Measurements from ENCODE around the gene TIGAR. TPM values are rescaled to one million over a fixed set of nuclear protein-coding genes. Genes with fewer than 3 reads are reported as not detected.
A peak's percentile ranks its signal among the peaks of the same experiment; 100 is the strongest.

TIGAR gene
- total RNA-seq, 2 experiments from 2014 or later = 11.0 to 14.4 TPM

GRCh38 chr12:4277205-4277543 is 43.8 kb upstream of the TIGAR start:
- peak overlapping the region; percentile 95 for H3K4me3 Mint-ChIP-seq
- H3K4me1 Mint-ChIP-seq = peaks cover 59% of the 10 kb centered on the region
- H3K27ac Mint-ChIP-seq = peak overlapping the region; percentile 63
- POLR2A ChIA-PET = interaction anchor here (0.6 to 1.8 kb wide), 7 partner anchors 16 to 391 kb away, joined by 3 to 12 read pairs (median 3); no protein-coding TSS in a partner anchor
- no peaks in the 10 kb centered on the region for H3K9me3 Mint-ChIP-seq
- DNase-seq = no peak
- CTCF ChIA-PET = interaction anchor here (0.6 to 6.2 kb wide), 77 partner anchors 9 to 978 kb away, joined by 3 to 80 read pairs (median 5); partner anchors contain the start of gene PARP11
- H3K36me3 Mint-ChIP-seq (ENCODE audit: low read depth) = peaks cover 63% of the 10 kb centered on the region
- H3K27me3 Mint-ChIP-seq = no peaks in the 10 kb centered on the region

- H3K4me1 Mint-ChIP-seq = peaks cover 64% of the 10 kb centered on the region
- CTCF ChIA-PET = interaction anchor here (0.5 to 6.2 kb wide), 32 partner anchors 10 to 413 kb away, joined by 3 to 80 read pairs (median 5); no protein-coding TSS in a partner anchor
- POLR2A ChIA-PET = interaction anchor here (0.7 to 1.4 kb wide), 4 partner anchors 15 to 239 kb away, joined by 3 to 4 read pairs (median 3); no protein-coding TSS in a partner anchor
- no peak for DNase-seq
- H3K27me3 Mint-ChIP-seq = no peaks in the 10 kb centered on the region
- H3K4me3 Mint-ChIP-seq = peak overlapping the region; percentile 20
- H3K27ac Mint-ChIP-seq = peak overlapping the region; percentile 10
- H3K9me3 Mint-ChIP-seq = no peaks in the 10 kb centered on the region
- H3K36me3 Mint-ChIP-seq (ENCODE audit: low read depth) = peaks cover 70% of the 10 kb centered on the region
These were observed 43.2 kb upstream of the TIGAR start for GRCh38 chr12:4277857-4278256.

GRCh38 chr12:4278329-4279197 is 42.5 kb upstream of the TIGAR start:
- Mint-ChIP-seq H3K27me3 (no peaks in the 10 kb centered on the region), H3K36me3 (ENCODE audit: low read depth) (peaks cover 75% of the 10 kb centered on the region), H3K4me3 (peak overlapping the region; percentile 20), H3K4me1 (peaks cover 69% of the 10 kb centered on the region), H3K27ac (peak overlapping the region; percentile 43), H3K9me3 (no peaks in the 10 kb centered on the region)
- ChIA-PET POLR2A (interaction anchor here (0.7 to 1.2 kb wide), 2 partner anchors 14 to 171 kb away, joined by 3 read pairs; no protein-coding TSS in a partner anchor), CTCF (interaction anchor here (0.5 to 6.2 kb wide), 16 partner anchors 11 to 394 kb away, joined by 3 to 80 read pairs (median 12); no protein-coding TSS in a partner anchor)
- no peak for DNase-seq

GRCh38 chr12:4279198-4279690 is 41.8 kb upstream of the TIGAR start:
- no peaks in the 10 kb centered on the region for H3K27me3 Mint-ChIP-seq
- peaks cover 81% of the 10 kb centered on the region for H3K36me3 Mint-ChIP-seq (ENCODE audit: low read depth)
- CTCF ChIA-PET = interaction anchor here (1.3 to 6.2 kb wide), 7 partner anchors 10 to 395 kb away, joined by 3 to 80 read pairs (median 25); no protein-coding TSS in a partner anchor
- peak overlapping the region; percentile 20 for H3K4me3 Mint-ChIP-seq
- H3K27ac Mint-ChIP-seq = no peak overlapping the region
- peaks cover 74% of the 10 kb centered on the region for H3K4me1 Mint-ChIP-seq
- DNase-seq = no peak
- H3K9me3 Mint-ChIP-seq = no peaks in the 10 kb centered on the region
- POLR2A ChIA-PET = interaction anchor here (0.6 kb wide), 1 partner anchor 168 kb away, joined by 3 read pairs; no protein-coding TSS in a partner anchor

GRCh38 chr12:4280351-4281163 is 40.5 kb upstream of the TIGAR start:
- H3K36me3 Mint-ChIP-seq (ENCODE audit: low read depth) = peaks cover 81% of the 10 kb centered on the region
- no peak overlapping the region for H3K27ac Mint-ChIP-seq
- no peaks in the 10 kb centered on the region for H3K27me3 Mint-ChIP-seq
- H3K4me3 Mint-ChIP-seq = no peak overlapping the region
- ChIA-PET CTCF (interaction anchor here (0.7 to 5.6 kb wide), 4 partner anchors 9 to 276 kb away, joined by 3 to 47 read pairs (median 6); no protein-coding TSS in a partner anchor), POLR2A (no interaction called here)
- peaks cover 83% of the 10 kb centered on the region for H3K4me1 Mint-ChIP-seq
- no peak for DNase-seq
- H3K9me3 Mint-ChIP-seq = no peaks in the 10 kb centered on the region

GRCh38 chr12:4281173-4281654 is 39.8 kb upstream of the TIGAR start:
- no peak for DNase-seq
- Mint-ChIP-seq H3K36me3 (ENCODE audit: low read depth) (peaks cover 81% of the 10 kb centered on the region), H3K4me1 (peaks cover 85% of the 10 kb centered on the region), H3K4me3 (no peak overlapping the region), H3K9me3 (no peaks in the 10 kb centered on the region), H3K27ac (no peak overlapping the region), H3K27me3 (no peaks in the 10 kb centered on the region)
- CTCF ChIA-PET = interaction anchor here (0.7 to 1.4 kb wide), 2 partner anchors 15 to 175 kb away, joined by 3 read pairs; no protein-coding TSS in a partner anchor
- POLR2A ChIA-PET = no interaction called here

GRCh38 chr12:4282103-4282891 is 38.7 kb upstream of the TIGAR start:
- ChIA-PET POLR2A (no interaction called here), CTCF (interaction anchor here (0.9 to 1.4 kb wide), 2 partner anchors 175 to 176 kb away, joined by 3 read pairs; no protein-coding TSS in a partner anchor)
- no peak for DNase-seq
- no peak overlapping the region for H3K27ac Mint-ChIP-seq
- no peaks in the 10 kb centered on the region for H3K9me3 Mint-ChIP-seq
- peaks cover 87% of the 10 kb centered on the region for H3K4me1 Mint-ChIP-seq
- peaks cover 80% of the 10 kb centered on the region for H3K36me3 Mint-ChIP-seq (ENCODE audit: low read depth)
- H3K27me3 Mint-ChIP-seq = no peaks in the 10 kb centered on the region
- no peak overlapping the region for H3K4me3 Mint-ChIP-seq

GRCh38 chr12:4282892-4283511 is 38.0 kb upstream of the TIGAR start:
- Mint-ChIP-seq H3K4me1 (peaks cover 89% of the 10 kb centered on the region), H3K9me3 (no peaks in the 10 kb centered on the region), H3K27ac (no peak overlapping the region), H3K4me3 (no peak overlapping the region), H3K36me3 (ENCODE audit: low read depth) (peaks cover 81% of the 10 kb centered on the region), H3K27me3 (no peaks in the 10 kb centered on the region)
- ChIA-PET POLR2A (interaction anchor here (0.5 to 0.7 kb wide), 3 partner anchors 10 to 1391 kb away, joined by 3 read pairs; no protein-coding TSS in a partner anchor), CTCF (interaction anchor here (0.7 to 1.2 kb wide), 4 partner anchors 176 to 397 kb away, joined by 3 read pairs; no protein-coding TSS in a partner anchor)
- DNase-seq = no peak

GRCh38 chr12:4283512-4284255 is 37.3 kb upstream of the TIGAR start:
- Mint-ChIP-seq H3K4me1 (peaks cover 89% of the 10 kb centered on the region), H3K36me3 (ENCODE audit: low read depth) (peaks cover 81% of the 10 kb centered on the region), H3K27me3 (no peaks in the 10 kb centered on the region), H3K9me3 (no peaks in the 10 kb centered on the region), H3K27ac (peak overlapping the region; percentile 67), H3K4me3 (no peak overlapping the region)
- ChIA-PET CTCF (interaction anchor here (0.6 to 1.2 kb wide), 6 partner anchors 177 to 1474 kb away, joined by 3 to 6 read pairs (median 3); no protein-coding TSS in a partner anchor), POLR2A (interaction anchor here (0.5 to 0.7 kb wide), 3 partner anchors 10 to 1392 kb away, joined by 3 read pairs; no protein-coding TSS in a partner anchor)
- DNase-seq = no peak

GRCh38 chr12:4284306-4284705 is 36.7 kb upstream of the TIGAR start:
- no peak for DNase-seq
- Mint-ChIP-seq H3K4me1 (peaks cover 89% of the 10 kb centered on the region), H3K9me3 (no peaks in the 10 kb centered on the region), H3K36me3 (ENCODE audit: low read depth) (peaks cover 81% of the 10 kb centered on the region), H3K4me3 (no peak overlapping the region), H3K27ac (peak overlapping the region; percentile 36), H3K27me3 (no peaks in the 10 kb centered on the region)
- POLR2A ChIA-PET = interaction anchor here (0.7 kb wide), 1 partner anchor 13 kb away, joined by 3 read pairs; no protein-coding TSS in a partner anchor
- CTCF ChIA-PET = interaction anchor here (0.6 to 0.7 kb wide), 3 partner anchors 44 to 1474 kb away, joined by 3 to 6 read pairs (median 4); no protein-coding TSS in a partner anchor

Measured in activated CD4-positive, alpha-beta T cell treated with anti-CD3 and anti-CD28 coated beads, Interleukin-2, amount 10 ng/mL, durations not matched to agents 7 days and 5 days (primary cell).